Naive thymus-derived CD4-positive, alpha-beta T cell (primary cell): ENCODE measurements around the gene FRAS1. TPM values are rescaled to one million over a fixed set of nuclear protein-coding genes. Genes with fewer than 3 reads are reported as not detected.

Experiments
- ATAC-seq: fragments of 150-1000 bp; cut with Tn5 transposase; 2 replicates; pipeline ENCODE4 v1.10.0; 2021; ENCODE audit warnings: mild to moderate bottlenecking, moderate library complexity
- CTCF ChIA-PET: fragments of 350-600 bp; sonication (Branson Sonifier 250); formaldehyde crosslinking; loops from one replicate; lab custom pipeline; 2021; ENCODE audit warnings: antibody characterized with exemption; lab: Charles Lee
- POLR2A ChIA-PET: fragments of 350-600 bp; sonication (Branson Sonifier 250); formaldehyde crosslinking; loops from one replicate; lab custom pipeline; 2021; ENCODE audit warnings: antibody characterized with exemption, inconsistent platforms; lab: Charles Lee
- DNase-seq, 9 donors: peaks; one replicate each; pipeline versions ENCODE4 v3.0.0 to v3.0.0-alpha.2; 2020 to 2022; ENCODE audit warnings: mixed read lengths in 1 of 9
- H3K27ac ChIP-seq: one replicate; pipeline ENCODE4 v1.7.0; 2013; ENCODE audit warnings: mild to moderate bottlenecking, low read depth, low read length, moderate library complexity
- H3K27me3 ChIP-seq, 2 donors: one replicate each; pipeline ENCODE4 v1.7.0; 2013; ENCODE audit warnings: low read length in 2 of 2, mild to moderate bottlenecking in 2 of 2, moderate library complexity in 2 of 2; ENCODE audit not compliant: control insufficient read depth in 2 of 2, insufficient read depth in 2 of 2
- H3K36me3 ChIP-seq, 3 experiments: 1 replicate in 2 of 3; 2 replicates in 1 of 3; pipeline ENCODE4 v1.7.0; 2013; ENCODE audit warnings: low read length in 3 of 3, mild to moderate bottlenecking in 3 of 3, moderate library complexity in 1 of 3; ENCODE audit not compliant: insufficient read depth in 3 of 3, control insufficient read depth in 2 of 3
- H3K4me1 ChIP-seq, 2 donors: one replicate each; pipeline ENCODE4 v1.7.0; 2013; ENCODE audit warnings: low read length in 2 of 2, mild to moderate bottlenecking in 2 of 2, moderate library complexity in 1 of 2; ENCODE audit not compliant: control insufficient read depth in 2 of 2, insufficient read depth in 2 of 2
- H3K4me3 ChIP-seq: 2 replicates; pipeline ENCODE4 v1.7.0; 2013; ENCODE audit warnings: mild to moderate bottlenecking, low read length
- H3K9me3 ChIP-seq, 3 experiments: 1 replicate in 2 of 3; 2 replicates in 1 of 3; pipeline ENCODE4 v1.7.0; 2013; ENCODE audit warnings: low read length in 3 of 3; ENCODE audit not compliant: control insufficient read depth in 2 of 3
- H3K27ac Mint-ChIP-seq, 9 donors: one replicate each; pipeline ENCODE4 v1.8.0; 2020 to 2022; ENCODE audit warnings: mixed read lengths in 9 of 9, mild to moderate bottlenecking in 8 of 9, moderate library complexity in 5 of 9, inconsistent platforms in 2 of 9
- H3K27me3 Mint-ChIP-seq, 5 donors: one replicate each; pipeline ENCODE4 v1.8.0; 2021 to 2022; ENCODE audit warnings: mixed read lengths in 5 of 5, mild to moderate bottlenecking in 1 of 5
- H3K36me3 Mint-ChIP-seq, 5 donors: one replicate each; pipeline ENCODE4 v1.8.0; 2020 to 2022; ENCODE audit warnings: mixed read lengths in 5 of 5, mild to moderate bottlenecking in 3 of 5, inconsistent platforms in 1 of 5
- H3K4me1 Mint-ChIP-seq, 7 donors: one replicate each; pipeline ENCODE4 v1.8.0; 2020 to 2022; ENCODE audit warnings: mixed read lengths in 7 of 7, mild to moderate bottlenecking in 3 of 7, inconsistent platforms in 1 of 7
- H3K4me3 Mint-ChIP-seq, 10 donors: one replicate each; pipeline ENCODE4 v1.8.0; 2020 to 2022; ENCODE audit warnings: mild to moderate bottlenecking in 10 of 10, mixed read lengths in 10 of 10, moderate library complexity in 6 of 10, inconsistent platforms in 2 of 10
- H3K9me3 Mint-ChIP-seq, 11 donors: one replicate each; pipeline ENCODE4 v1.8.0; 2020 to 2022; ENCODE audit warnings: mixed read lengths in 11 of 11, mild to moderate bottlenecking in 4 of 11, inconsistent platforms in 1 of 11, moderate library complexity in 1 of 11
- intact Hi-C, 2 donors: fragments of 100-400 bp; cut with micrococcal nuclease; formaldehyde crosslinking; loops; one replicate each; pipeline ENCODE4 v1.15.1; 2023
- polyA plus RNA-seq, 2 donors: library from polyadenylated mRNA; unstranded; fragments of 300-500 nt; fragmentation: Illumina TruSeq; gene quantifications; one replicate each; pipeline ENCODE4 v1.2.3, GENCODE V29; 2021
- total RNA-seq, 6 experiments: library from RNA in 5 of 6; stranded (reverse) in 5 of 6; gene quantifications; 1 replicate in 5 of 6; 2 replicates in 1 of 6; pipeline ENCODE4 v1.2.3 and lab custom pipeline; 2021 to 2026

The FRAS1 gene
- total and polyA plus RNA-seq, 7 experiments from 2014 or later = 0.02 TPM; not detected in 6

GRCh38 chr4:78570117-78570516, 513.0 kb downstream of the FRAS1 start:
- CTCF ChIA-PET = no interaction called here
- H3K9me3 Mint-ChIP-seq = no peaks in the 10 kb centered on the region
- no peak for ATAC-seq

GRCh38 chr4:78571804-78572203, 514.7 kb downstream of the FRAS1 start:
- Mint-ChIP-seq H3K36me3 (peaks cover 0 to 7% (median 0%) of the 10 kb centered on the region in 5 donors), H3K4me1 (peaks cover 0 to 11% (median 0%) of the 10 kb centered on the region in 7 donors), H3K4me3 (no peak overlapping the region), H3K27me3 (peaks cover 0 to 17% (median 11%) of the 10 kb centered on the region in 5 donors), H3K27ac (no peak overlapping the region), H3K9me3 (peaks cover 0 to 3% (median 0%) of the 10 kb centered on the region in 11 donors)
- DNase-seq (no peak), ATAC-seq (no peak)
- CTCF ChIA-PET = no interaction called here
- POLR2A ChIA-PET = interaction anchor here (0.7 kb wide), 1 partner anchor 203 kb away, joined by 3 read pairs; no protein-coding TSS in a partner anchor
- H3K4me1 ChIP-seq = no peaks in the 10 kb centered on the region
- no peaks in the 10 kb centered on the region for H3K36me3 ChIP-seq
- intact Hi-C loops = no loop called here
- no peaks in the 10 kb centered on the region for H3K9me3 ChIP-seq
- no peak overlapping the region for H3K4me3 ChIP-seq
- H3K27me3 ChIP-seq = no peaks in the 10 kb centered on the region
- H3K27ac ChIP-seq = no peak overlapping the region

More at GRCh38 chr4:78570117-78570516, 513.0 kb downstream of the FRAS1 start:
- Mint-ChIP-seq H3K27ac (no peak overlapping the region), H3K36me3 (peaks cover 0 to 4% (median 0%) of the 10 kb centered on the region in 5 donors), H3K4me3 (no peak overlapping the region), H3K27me3 (peaks cover 0 to 16% (median 11%) of the 10 kb centered on the region in 5 donors), H3K4me1 (peaks cover 0 to 11% (median 0%) of the 10 kb centered on the region in 7 donors)
- Histone ChIP-seq H3K9me3 (no peaks in the 10 kb centered on the region), H3K27ac (no peak overlapping the region), H3K36me3 (no peaks in the 10 kb centered on the region), H3K27me3 (no peaks in the 10 kb centered on the region), H3K4me1 (no peaks in the 10 kb centered on the region), H3K4me3 (no peak overlapping the region)
- POLR2A ChIA-PET = no interaction called here
- no peak for DNase-seq
- intact Hi-C loops = no loop called here

GRCh38 chr4:78578674-78579425, 521.7 kb downstream of the FRAS1 start:
- no peaks in the 10 kb centered on the region for H3K4me1 ChIP-seq
- H3K4me1 Mint-ChIP-seq = peaks cover 0 to 1% (median 0%) of the 10 kb centered on the region in 7 donors
- no peak for DNase-seq
- no peaks in the 10 kb centered on the region for H3K36me3 ChIP-seq
- no peak overlapping the region for H3K4me3 Mint-ChIP-seq
- no peaks in the 10 kb centered on the region for H3K27me3 ChIP-seq
- no peaks in the 10 kb centered on the region for H3K9me3 ChIP-seq
- no peak overlapping the region for H3K27ac Mint-ChIP-seq
- POLR2A ChIA-PET = no interaction called here
- peaks cover 0 to 4% (median 0%) of the 10 kb centered on the region in 11 donors for H3K9me3 Mint-ChIP-seq
- H3K27ac ChIP-seq = no peak overlapping the region
- intact Hi-C loops = no loop called here
- H3K36me3 Mint-ChIP-seq = peaks cover 0 to 14% (median 0%) of the 10 kb centered on the region in 5 donors
- peaks cover 0 to 6% (median 2%) of the 10 kb centered on the region in 5 donors for H3K27me3 Mint-ChIP-seq
- no peak overlapping the region for H3K4me3 ChIP-seq
- CTCF ChIA-PET = interaction anchor here (0.7 kb wide), 1 partner anchor 12 kb away, joined by 3 read pairs; no protein-coding TSS in a partner anchor
- no peak for ATAC-seq

GRCh38 chr4:78581618-78582017, 524.5 kb downstream of the FRAS1 start:
- Histone ChIP-seq H3K27me3 (no peaks in the 10 kb centered on the region), H3K27ac (no peak overlapping the region), H3K4me3 (no peak overlapping the region), H3K4me1 (no peaks in the 10 kb centered on the region), H3K9me3 (no peaks in the 10 kb centered on the region), H3K36me3 (no peaks in the 10 kb centered on the region)
- DNase-seq (no peak), ATAC-seq (peak; percentile 36)
- peaks cover 0 to 14% (median 0%) of the 10 kb centered on the region in 5 donors for H3K36me3 Mint-ChIP-seq
- H3K27me3 Mint-ChIP-seq = peaks cover 0 to 8% (median 2%) of the 10 kb centered on the region in 5 donors
- no peak overlapping the region for H3K4me3 Mint-ChIP-seq
- CTCF ChIA-PET = no interaction called here
- H3K9me3 Mint-ChIP-seq = peaks cover 0 to 5% (median 0%) of the 10 kb centered on the region in 11 donors
- H3K27ac Mint-ChIP-seq = no peak overlapping the region
- POLR2A ChIA-PET = no interaction called here
- no peaks in the 10 kb centered on the region for H3K4me1 Mint-ChIP-seq
- intact Hi-C loops = no loop called here

- intact Hi-C loops = no loop called here
- H3K36me3 ChIP-seq = no peaks in the 10 kb centered on the region
- H3K27ac Mint-ChIP-seq = no peak overlapping the region
These were observed 527.9 kb downstream of the FRAS1 start for GRCh38 chr4:78584863-78585547.

GRCh38 chr4:78585633-78586032, 528.5 kb downstream of the FRAS1 start:
- no peaks in the 10 kb centered on the region for H3K4me1 Mint-ChIP-seq
- ChIA-PET CTCF (no interaction called here), POLR2A (no interaction called here)
- H3K27ac Mint-ChIP-seq = no peak overlapping the region
- no peak overlapping the region for H3K27ac ChIP-seq
- no peaks in the 10 kb centered on the region for H3K4me1 ChIP-seq
- H3K4me3 Mint-ChIP-seq = no peak overlapping the region
- intact Hi-C loops = no loop called here
- H3K27me3 Mint-ChIP-seq = peaks cover 0 to 12% (median 0%) of the 10 kb centered on the region in 5 donors
- ATAC-seq = no peak
- H3K9me3 ChIP-seq = no peaks in the 10 kb centered on the region
- H3K36me3 ChIP-seq = no peaks in the 10 kb centered on the region
- H3K27me3 ChIP-seq = no peaks in the 10 kb centered on the region
- peaks cover 0 to 5% (median 0%) of the 10 kb centered on the region in 11 donors for H3K9me3 Mint-ChIP-seq
- peaks cover 0 to 14% (median 0%) of the 10 kb centered on the region in 5 donors for H3K36me3 Mint-ChIP-seq
- H3K4me3 ChIP-seq = no peak overlapping the region
- no peak for DNase-seq

More at GRCh38 chr4:78584863-78585547, 527.9 kb downstream of the FRAS1 start:
- POLR2A ChIA-PET = no interaction called here
- no peak overlapping the region for H3K27ac ChIP-seq
- no peak for ATAC-seq
- no peaks in the 10 kb centered on the region for H3K4me1 ChIP-seq
- Mint-ChIP-seq H3K36me3 (peaks cover 0 to 14% (median 0%) of the 10 kb centered on the region in 5 donors), H3K4me3 (no peak overlapping the region), H3K9me3 (peaks cover 0 to 5% (median 0%) of the 10 kb centered on the region in 11 donors), H3K4me1 (no peaks in the 10 kb centered on the region), H3K27me3 (peaks cover 0 to 12% (median 0%) of the 10 kb centered on the region in 5 donors)
- no peaks in the 10 kb centered on the region for H3K9me3 ChIP-seq
- H3K27me3 ChIP-seq = no peaks in the 10 kb centered on the region
- no peak for DNase-seq
- H3K4me3 ChIP-seq = no peak overlapping the region
- CTCF ChIA-PET = no interaction called here
